Tibial nerve (tissue), 4 donors: Measurements from ENCODE around the gene CARD10. TPM values are rescaled to one million over a fixed set of nuclear protein-coding genes. Genes with fewer than 3 reads are reported as not detected.

Experiments
- DNase-seq, 2 donors: peaks; one replicate each; pipeline ENCODE4 v3.0.0-alpha.2; 2019; ENCODE audit warnings: low spot score in 2 of 2
- H3K27ac ChIP-seq, 4 donors: fragments of 200-600 bp; sonication (generic) in 3 of 4; one replicate each; pipeline ENCODE4 v1.5.1; 2017 to 2019; ENCODE audit warnings: mild to moderate bottlenecking in 1 of 4
- H3K27me3 ChIP-seq, 2 donors: fragments of 200-600 bp; sonication (generic) in 1 of 2; one replicate each; pipeline versions ENCODE4 v1.5.1 to v1.6.0; 2017 to 2019
- H3K36me3 ChIP-seq, 3 donors: fragments of 200-600 bp; sonication (generic); one replicate each; pipeline ENCODE4 v1.5.1; 2018 to 2019
- H3K4me1 ChIP-seq, 4 donors: fragments of 200-600 bp; sonication (generic) in 3 of 4; one replicate each; pipeline ENCODE4 v1.5.1; 2017 to 2019
- H3K4me3 ChIP-seq, 4 donors: fragments of 200-600 bp; sonication (generic) in 3 of 4; one replicate each; pipeline ENCODE4 v1.5.1; 2017 to 2019; ENCODE audit warnings: mild to moderate bottlenecking in 1 of 4, moderate library complexity in 1 of 4
- H3K9me3 ChIP-seq, 4 donors: fragments of 200-600 bp; sonication (generic) in 3 of 4; one replicate each; pipeline ENCODE4 v1.5.1; 2017 to 2019
- CTCF ChIP-seq, 5 experiments: fragments of 200-600 bp in 3 of 5; fragments of 450-650 bp in 2 of 5; sonication (generic) in 3 of 5; IDR thresholded peaks; one replicate each; pipeline ENCODE4 v1.5.1; 2016 to 2019; ENCODE audit warnings: antibody characterized with exemption in 5 of 5, mild to moderate bottlenecking in 3 of 5, moderate library complexity in 2 of 5
- EP300 ChIP-seq, 2 donors: sonication (generic); formaldehyde crosslinking; IDR thresholded peaks; one replicate each; pipeline ENCODE4 v1.6.1; 2017; ENCODE audit warnings: antibody characterized with exemption in 2 of 2, mild to moderate bottlenecking in 1 of 2
- POLR2A ChIP-seq, 2 donors: fragments of 450-650 bp; IDR thresholded peaks; one replicate each; pipeline ENCODE4 v1.6.1; 2017; ENCODE audit warnings: antibody characterized with exemption in 2 of 2, mild to moderate bottlenecking in 2 of 2, moderate library complexity in 2 of 2
- whole genome bisulfite sequencing, 2 donors: methylation state at CpG; one replicate each; pipeline ENCODE4 v1.1.5; 2018; 5-methylcytosine and 5-hydroxymethylcytosine counted together
- total RNA-seq, 4 donors: library from RNA; depleted of rRNA; stranded (reverse); fragments of >200 nt; gene quantifications; one replicate each; pipeline ENCODE4 v1.1.0, GENCODE V29; 2016

The CARD10 gene
- total RNA-seq, 4 donors from 2014 or later = 12.5 to 21.6 (median 17.0) TPM

- no peak for DNase-seq
- Histone ChIP-seq H3K9me3 (peaks cover 0 to 13% (median 2%) of the 10 kb centered on the region in 4 donors), H3K27me3 (peaks cover 0 to 55% of the 10 kb centered on the region in 2 donors), H3K27ac (no peak overlapping the region), H3K4me1 (no peaks in the 10 kb centered on the region), H3K4me3 (no peak overlapping the region), H3K36me3 (no peaks in the 10 kb centered on the region)
- no peak for TF ChIP-seq POLR2A (IDR thresholded peaks at IDR 0.05)
- no peak for TF ChIP-seq EP300 (IDR thresholded peaks at IDR 0.05)
- TF ChIP-seq CTCF (IDR thresholded peaks at IDR 0.05) = no peak
- 43 to 51% methylated on average over 21 of the region's 21 CpGs for WGBS, 2 donors
These were observed 64.1 kb downstream of the CARD10 start for GRCh38 chr22:37454857-37455686.

DNA sequence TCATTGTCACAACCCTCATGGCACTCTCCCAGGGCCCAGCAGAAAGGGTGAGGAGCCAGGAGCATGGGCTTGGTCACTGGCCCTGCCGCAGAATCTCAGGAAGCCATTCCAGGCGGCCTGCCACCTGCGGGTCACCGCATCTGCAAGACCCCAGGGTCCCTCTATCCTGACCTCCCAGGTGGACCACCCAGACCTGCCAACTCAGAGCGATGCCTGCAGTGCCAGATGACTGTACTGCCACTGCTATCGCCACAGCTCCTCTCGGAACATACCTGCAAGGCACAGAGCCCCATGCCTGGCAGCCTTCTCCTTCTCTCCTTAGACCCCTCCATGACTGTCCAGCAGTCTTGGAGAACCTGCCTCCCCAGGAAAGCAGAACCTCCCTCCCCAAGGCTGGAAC, 65.5 kb downstream of the CARD10 start:
- H3K4me1 ChIP-seq = no peaks in the 10 kb centered on the region
- H3K27ac ChIP-seq = no peak overlapping the region
- no peaks in the 10 kb centered on the region for H3K36me3 ChIP-seq
- H3K9me3 ChIP-seq = peaks cover 0 to 13% (median 2%) of the 10 kb centered on the region in 4 donors
- no peak for DNase-seq
- TF ChIP-seq CTCF (IDR thresholded peaks at IDR 0.05) (no peak), EP300 (IDR thresholded peaks at IDR 0.05) (no peak), POLR2A (IDR thresholded peaks at IDR 0.05) (no peak)
- 83 to 94% methylated on average over 7 of the region's 7 CpGs for whole genome bisulfite sequencing, 2 donors
- no peak overlapping the region for H3K4me3 ChIP-seq
- peaks cover 0 to 54% of the 10 kb centered on the region in 2 donors for H3K27me3 ChIP-seq

DNA sequence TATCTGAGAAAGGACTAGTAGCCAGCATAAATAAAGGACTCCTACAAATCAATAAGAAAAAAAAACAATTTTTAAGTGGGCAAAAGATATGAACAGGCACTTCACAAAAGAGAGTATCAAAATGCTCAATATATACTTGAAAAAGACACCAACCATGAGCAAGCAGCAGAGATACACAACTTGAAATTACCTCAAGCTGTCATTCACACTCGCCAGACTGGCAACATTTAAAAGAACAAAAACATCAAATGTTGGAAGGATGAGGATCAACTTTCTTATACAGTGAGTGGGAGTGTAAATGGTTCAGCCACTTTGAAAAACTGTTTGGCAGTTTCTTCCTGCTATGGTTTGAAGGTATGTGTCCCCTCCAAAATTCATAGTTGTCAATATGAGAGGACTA, 68.0 kb downstream of the CARD10 start:
- Histone ChIP-seq H3K4me3 (no peak overlapping the region), H3K9me3 (peaks cover 0 to 13% (median 2%) of the 10 kb centered on the region in 4 donors), H3K4me1 (no peaks in the 10 kb centered on the region), H3K27ac (no peak overlapping the region), H3K36me3 (no peaks in the 10 kb centered on the region), H3K27me3 (peaks cover 0 to 42% of the 10 kb centered on the region in 2 donors)
- no peak for TF ChIP-seq POLR2A (IDR thresholded peaks at IDR 0.05)
- TF ChIP-seq CTCF (IDR thresholded peaks at IDR 0.05) = no peak
- no peak for TF ChIP-seq EP300 (IDR thresholded peaks at IDR 0.05)
- no peak for DNase-seq
- 29 to 52% methylated on average over 1 of the region's 1 CpG for WGBS, 2 donors

GRCh38 chr22:37449331-37450001, 69.7 kb downstream of the CARD10 start:
- H3K4me3 ChIP-seq = no peak overlapping the region
- H3K36me3 ChIP-seq = no peaks in the 10 kb centered on the region
- H3K9me3 ChIP-seq = peaks cover 0 to 13% (median 2%) of the 10 kb centered on the region in 4 donors
- TF ChIP-seq EP300 (IDR thresholded peaks at IDR 0.05) = no peak
- TF ChIP-seq POLR2A (IDR thresholded peaks at IDR 0.05) = no peak
- no peak for TF ChIP-seq CTCF (IDR thresholded peaks at IDR 0.05)
- WGBS, 2 donors = 40 to 47% methylated on average over 15 of the region's 15 CpGs
- H3K27me3 ChIP-seq = peaks cover 0 to 31% of the 10 kb centered on the region in 2 donors
- no peak for DNase-seq
- no peaks in the 10 kb centered on the region for H3K4me1 ChIP-seq
- no peak overlapping the region for H3K27ac ChIP-seq
